GM21423 (cell line): Measurements from ENCODE around the gene CTNNA2.
"Not testable (repeated sequence)": the region's sequence is repeated elsewhere in the genome, so short reads cannot be mapped to it uniquely, and the experiment has no call there.

Experiments
- ATAC-seq: cut with Tn5 transposase; IDR thresholded peaks from one replicate; pipeline ENCODE4 v1.9.1; 2021; ENCODE audit warnings: mild to moderate bottlenecking, moderate library complexity; ENCODE audit not compliant: unreplicated experiment

Gene CTNNA2

DNA sequence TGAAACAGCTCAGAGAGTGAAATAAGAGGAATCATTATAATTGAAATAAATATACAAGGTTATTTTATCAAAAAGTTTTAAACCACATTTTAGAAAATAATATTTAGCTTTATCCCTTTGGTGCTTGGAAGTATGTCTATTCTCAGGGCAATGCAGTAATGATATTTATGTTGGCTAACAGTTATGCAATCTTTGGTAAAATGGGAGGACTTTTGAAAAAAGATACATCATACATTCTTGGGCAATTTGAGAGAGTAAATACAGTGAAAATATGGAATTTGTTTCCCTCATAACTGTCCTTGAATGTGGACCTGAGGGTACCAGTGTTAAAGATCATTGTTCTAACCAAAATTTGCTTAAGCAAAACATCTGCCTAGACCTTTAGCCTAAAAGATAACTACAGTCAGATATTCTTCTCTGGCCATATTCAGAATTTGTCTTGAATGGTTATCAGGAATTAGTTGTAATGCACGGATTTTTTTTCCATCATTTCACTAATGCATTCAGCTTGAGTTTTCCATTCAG is 654.5 kb downstream of the CTNNA2 start:
- ATAC-seq = no peak

DNA sequence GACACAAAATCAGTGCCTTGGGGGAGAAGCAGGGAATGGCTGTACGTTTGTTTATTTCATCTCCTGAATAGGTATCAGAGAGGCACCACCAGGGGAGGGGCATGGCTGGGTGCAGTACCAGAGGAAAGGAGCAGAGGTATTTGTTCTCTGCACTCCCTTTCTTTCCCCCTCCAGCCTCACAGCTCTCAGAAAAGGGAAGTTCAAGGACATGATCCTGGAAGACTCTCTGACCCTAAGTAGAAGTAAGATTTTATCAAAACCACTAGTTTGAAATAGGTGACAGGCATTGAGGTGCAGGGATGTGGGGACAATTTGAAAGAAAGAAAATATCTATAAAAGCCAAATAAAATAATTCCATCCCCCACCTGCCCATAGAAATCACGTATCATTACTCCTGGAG is 655.2 kb downstream of the CTNNA2 start:
- no peak for ATAC-seq

- no peak for ATAC-seq
Measured at GRCh38 chr2:80168801-80169200, 656.0 kb downstream of the CTNNA2 start.

- no peak for ATAC-seq
Measured at GRCh38 chr2:80169811-80170594, 657.2 kb downstream of the CTNNA2 start.

DNA sequence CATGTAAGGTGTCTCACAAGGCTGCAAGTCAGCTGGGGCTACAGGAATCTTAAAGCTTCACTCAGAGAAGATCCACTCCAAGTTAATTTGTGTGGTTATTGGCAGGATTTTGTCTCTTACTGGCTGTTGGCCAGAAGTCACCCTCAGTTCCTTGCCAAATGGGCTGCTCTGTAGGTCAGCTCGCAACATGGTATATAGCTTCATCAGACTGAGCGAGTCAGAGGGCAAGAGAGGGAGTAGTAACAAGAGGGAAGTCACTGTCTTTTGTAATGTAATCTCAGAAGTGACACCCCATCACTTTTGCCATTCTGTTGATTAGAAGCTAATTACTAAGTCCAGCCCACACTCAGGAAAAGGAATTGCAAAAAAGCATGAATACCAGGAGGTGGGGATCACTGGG is 672.2 kb downstream of the CTNNA2 start:
- ATAC-seq = no peak

DNA sequence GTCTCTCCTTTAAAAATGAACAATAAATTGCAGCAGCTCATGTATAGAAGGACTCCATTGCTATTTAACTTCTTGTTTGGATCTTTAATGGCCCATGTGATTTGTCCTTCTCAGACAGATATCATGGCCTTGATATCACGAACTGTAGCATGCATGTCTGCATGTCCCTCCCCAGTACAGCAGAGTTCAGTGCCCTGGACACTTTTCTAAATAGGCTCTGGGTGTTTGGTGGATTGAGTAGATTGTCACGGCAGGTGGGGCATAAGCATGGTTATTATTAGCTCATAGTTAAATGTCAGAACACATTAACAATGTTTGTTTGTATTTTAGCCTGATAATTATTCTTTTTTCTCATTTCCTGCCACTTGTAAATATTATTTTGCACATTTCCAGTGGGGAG is 673.4 kb downstream of the CTNNA2 start:
- ATAC-seq = no peak

- no peak for ATAC-seq
Measured at GRCh38 chr2:80187156-80187555, 674.3 kb downstream of the CTNNA2 start.

- ATAC-seq = no peak
Measured at GRCh38 chr2:80190166-80190565, 677.3 kb downstream of the CTNNA2 start.

- no peak for ATAC-seq
Measured at GRCh38 chr2:80193566-80193965, 680.7 kb downstream of the CTNNA2 start.

DNA sequence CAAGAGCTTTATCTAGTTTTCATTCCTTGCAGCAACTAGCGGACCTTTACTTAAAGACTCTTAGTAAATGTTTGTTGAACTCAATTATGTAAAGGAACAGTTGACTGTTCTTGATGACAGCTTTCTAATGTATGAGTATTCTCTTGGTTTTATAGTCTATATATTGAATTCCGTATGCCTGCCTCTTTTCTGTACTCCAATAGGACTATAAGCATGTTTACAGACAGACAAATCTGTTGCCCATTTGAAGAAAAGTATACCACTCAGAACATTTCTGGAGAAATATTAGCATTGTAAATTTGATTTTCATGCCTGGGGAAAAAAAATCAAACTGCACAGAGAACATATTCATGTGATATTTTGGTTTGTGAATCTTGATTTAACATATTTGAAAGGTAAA is 682.2 kb downstream of the CTNNA2 start:
- ATAC-seq = no peak

GRCh38 chr2:80198042-80198441 is 685.2 kb downstream of the CTNNA2 start:
- ATAC-seq = no peak

DNA sequence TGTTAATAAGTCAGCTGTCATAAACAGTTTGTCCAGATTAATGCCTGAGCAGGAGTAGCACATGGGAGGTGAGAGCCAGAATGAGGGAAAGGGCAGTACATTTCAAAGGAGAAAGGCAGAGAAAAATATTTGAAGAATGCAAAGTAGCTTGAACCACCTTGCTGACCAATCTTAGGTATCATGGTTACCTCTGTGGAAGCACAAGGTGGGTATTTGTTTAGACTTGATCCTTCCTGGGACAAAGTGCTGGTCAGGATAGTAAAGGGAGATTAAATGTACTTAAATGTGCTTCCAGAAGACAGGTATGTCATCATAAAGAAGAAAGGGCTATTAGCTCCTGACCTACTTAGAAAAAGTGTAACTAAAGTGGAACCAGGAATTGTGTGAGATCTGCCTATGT is 686.7 kb downstream of the CTNNA2 start:
- ATAC-seq = no peak

- ATAC-seq = not testable (repeated sequence)
Measured at GRCh38 chr2:80203929-80204328, 691.1 kb downstream of the CTNNA2 start.

- ATAC-seq = no peak
Measured at GRCh38 chr2:80205498-80205897, 692.6 kb downstream of the CTNNA2 start.

DNA sequence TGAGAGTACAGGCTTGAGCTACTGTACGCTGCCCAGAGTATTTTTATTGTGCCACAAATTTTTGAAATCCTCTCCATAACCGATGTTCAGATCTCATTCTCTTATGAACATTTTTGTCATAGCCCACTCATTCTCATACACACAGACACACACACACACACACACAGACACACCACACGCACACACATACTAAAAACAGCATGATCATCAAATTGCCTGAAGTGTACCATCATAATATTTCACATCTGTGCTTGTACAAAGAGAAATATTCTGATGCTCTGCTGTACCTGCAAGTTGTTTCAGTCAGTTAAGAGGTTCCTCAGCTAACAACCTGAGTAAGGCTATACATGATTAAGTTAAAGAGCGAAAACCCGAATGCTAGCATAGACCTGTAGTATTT is 696.6 kb downstream of the CTNNA2 start:
- no peak for ATAC-seq

DNA sequence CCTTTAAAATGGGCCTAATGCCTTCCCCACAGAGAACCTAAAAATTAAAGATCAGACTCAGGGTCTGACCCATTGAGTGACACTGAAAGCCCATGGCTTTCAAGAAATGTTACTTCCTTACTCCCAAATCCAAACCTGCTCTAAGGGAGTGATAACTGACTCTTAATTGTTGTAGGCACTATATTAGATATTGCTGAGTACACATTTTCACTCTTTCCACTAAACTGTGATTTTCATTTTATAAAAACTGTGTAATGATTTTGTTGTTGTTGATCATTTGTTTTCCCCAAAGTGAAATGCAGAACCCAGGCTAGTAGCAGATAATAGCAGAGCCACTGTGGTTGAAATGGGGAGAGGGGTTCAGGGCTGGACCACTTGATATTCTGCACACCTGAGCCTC is 704.6 kb downstream of the CTNNA2 start:
- ATAC-seq = no peak

- no peak for ATAC-seq
Measured at GRCh38 chr2:80222644-80223043, 709.8 kb downstream of the CTNNA2 start.

GRCh38 chr2:80231421-80231820 is 718.6 kb downstream of the CTNNA2 start:
- ATAC-seq = no peak

DNA sequence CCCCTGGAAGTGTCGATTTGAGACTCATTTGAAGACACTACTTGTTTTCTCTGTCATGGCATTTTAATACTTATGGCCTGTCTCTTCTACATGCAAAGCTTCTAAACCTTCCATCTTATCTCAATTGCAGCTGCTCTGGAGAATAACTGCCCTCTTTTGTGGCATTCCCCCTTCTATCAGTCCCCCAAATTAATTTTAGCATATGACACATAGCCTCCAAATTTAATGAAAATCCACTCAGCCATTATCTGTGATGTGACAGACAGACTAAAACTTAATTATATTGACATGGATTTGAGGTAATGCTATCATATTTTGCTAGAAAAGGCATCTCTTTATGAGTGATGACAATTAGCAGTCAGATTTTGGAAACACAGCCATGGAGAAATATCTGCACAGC is 720.5 kb downstream of the CTNNA2 start:
- ATAC-seq = no peak

DNA sequence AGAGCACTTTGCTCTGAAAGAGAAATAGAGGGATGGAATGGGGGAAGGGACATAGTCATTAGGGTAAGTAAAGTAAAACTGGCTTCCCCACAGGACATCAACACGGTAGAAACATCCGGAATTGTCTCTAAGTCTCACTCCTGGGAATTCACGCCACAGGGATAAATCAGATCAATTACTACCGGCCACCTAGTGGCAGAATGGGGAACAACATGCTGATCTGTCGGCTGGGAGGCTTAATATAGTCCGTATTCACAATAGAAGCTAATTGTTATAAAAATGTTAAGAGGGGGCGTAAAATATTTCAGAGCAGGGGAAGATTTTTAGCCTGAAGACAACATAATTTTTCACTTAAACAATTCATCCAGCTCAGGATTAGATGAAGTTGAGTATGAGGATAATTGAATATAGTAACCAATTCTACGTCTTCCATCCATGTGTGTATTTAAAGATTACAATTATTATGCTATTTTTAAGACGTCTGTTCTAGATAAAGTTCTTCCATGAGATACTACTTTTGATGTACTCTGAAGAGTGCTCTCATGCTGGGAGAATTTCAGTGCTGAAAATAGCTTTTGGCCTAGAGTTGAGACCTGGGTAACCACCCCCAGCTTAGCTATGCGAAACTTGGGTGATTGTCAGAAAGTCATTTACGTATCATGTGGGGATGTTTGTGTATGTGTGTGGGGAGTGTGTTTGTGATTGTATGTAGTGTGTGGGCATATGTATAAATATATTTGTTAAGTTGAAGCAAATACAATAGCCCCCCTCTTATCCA is 726.0 kb downstream of the CTNNA2 start:
- ATAC-seq = no peak

GRCh38 chr2:80242355-80242910 is 729.6 kb downstream of the CTNNA2 start:
- ATAC-seq = no peak
